Stimulated activated naive CD4-positive, alpha-beta T cell (primary cell): Measurements from ENCODE around the gene RABGAP1L.
A peak's percentile ranks its signal among the peaks of the same experiment; 100 is the strongest.
"Not testable (repeated sequence)": the region's sequence is repeated elsewhere in the genome, so short reads cannot be mapped to it uniquely, and the experiment has no call there.

Source experiments
- DNase-seq, 6 experiments: peaks; one replicate each; lab custom pipeline; 2025; lab: John Stamatoyannopoulos, UW

The RABGAP1L gene

DNA sequence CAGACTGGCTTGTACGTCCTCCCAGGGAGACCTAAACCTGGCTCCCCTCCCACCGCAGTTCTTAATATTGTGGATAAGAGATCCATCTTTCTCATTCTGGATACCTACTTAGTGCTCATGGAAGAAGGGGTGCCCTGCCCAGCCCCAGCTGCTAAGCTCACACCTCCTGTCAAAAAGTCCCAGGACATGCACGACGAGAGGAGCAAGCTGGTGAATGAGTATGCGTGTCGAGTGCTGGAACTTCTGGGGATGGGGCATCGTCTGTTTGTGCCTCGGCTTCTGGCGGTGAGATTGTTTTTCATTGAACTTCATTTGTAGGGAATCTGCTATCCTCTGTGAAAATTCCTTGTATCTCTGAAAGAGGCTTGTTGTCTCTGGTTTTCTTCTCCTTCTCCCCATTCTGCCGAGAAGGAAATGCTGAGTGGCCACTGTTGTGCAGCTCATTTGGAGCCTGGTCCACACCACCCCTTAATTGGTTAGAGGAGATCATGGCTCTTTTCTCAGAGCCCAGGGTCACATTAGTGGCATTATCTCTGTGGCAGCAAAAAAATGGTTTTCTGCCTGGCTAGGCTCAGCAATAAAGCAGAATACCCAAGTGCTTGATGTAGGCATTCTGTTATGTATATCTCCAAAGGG is 641.0 kb downstream of the RABGAP1L start:
- DNase-seq, result peak in 1 of 6 experiments; percentile 54

DNA sequence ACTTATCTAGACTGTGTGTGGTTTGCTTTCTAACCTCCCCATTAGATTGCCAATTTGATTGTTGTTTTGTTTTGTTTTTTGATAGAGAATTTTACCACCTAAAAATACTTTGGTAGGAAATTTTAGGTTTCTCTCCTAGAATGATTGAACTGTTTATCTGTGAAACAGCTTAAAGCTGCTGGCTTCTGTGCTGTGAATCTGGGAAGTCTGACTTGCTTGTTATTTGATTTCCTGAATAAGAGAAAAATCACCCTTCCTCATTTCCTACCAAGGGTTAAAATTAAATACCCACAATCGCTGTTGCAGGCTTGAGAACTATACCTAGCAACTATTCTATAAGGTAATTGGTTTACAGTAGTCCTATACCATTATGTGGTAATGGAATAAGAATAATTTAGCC is 641.6 kb downstream of the RABGAP1L start:
- no peak for DNase-seq

DNA sequence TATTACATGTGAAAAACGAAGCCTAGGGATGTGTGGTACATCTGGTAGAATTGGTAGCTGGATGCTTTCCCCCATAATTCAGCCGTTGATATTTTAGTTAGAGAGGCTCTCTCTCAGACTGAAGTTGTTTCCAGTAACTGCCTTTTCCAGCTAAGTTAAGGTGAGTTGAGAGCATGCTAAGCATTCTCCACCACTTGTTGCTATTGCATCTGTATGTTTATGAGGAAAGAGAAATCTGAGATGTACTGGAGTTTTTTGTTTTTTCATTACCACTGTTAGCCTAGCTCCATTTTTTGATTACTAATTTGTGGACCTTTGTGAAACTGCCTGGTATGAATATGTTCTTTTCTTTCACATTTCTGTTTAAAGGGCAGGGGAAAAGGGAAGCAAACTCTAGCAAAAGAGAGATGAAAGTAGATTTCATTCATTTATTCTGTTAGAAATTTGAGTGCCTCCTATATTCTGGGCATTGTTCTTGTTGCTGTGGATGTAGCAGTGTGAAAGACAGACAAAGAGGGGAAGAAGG is 650.5 kb downstream of the RABGAP1L start:
- DNase-seq, result no peak

DNA sequence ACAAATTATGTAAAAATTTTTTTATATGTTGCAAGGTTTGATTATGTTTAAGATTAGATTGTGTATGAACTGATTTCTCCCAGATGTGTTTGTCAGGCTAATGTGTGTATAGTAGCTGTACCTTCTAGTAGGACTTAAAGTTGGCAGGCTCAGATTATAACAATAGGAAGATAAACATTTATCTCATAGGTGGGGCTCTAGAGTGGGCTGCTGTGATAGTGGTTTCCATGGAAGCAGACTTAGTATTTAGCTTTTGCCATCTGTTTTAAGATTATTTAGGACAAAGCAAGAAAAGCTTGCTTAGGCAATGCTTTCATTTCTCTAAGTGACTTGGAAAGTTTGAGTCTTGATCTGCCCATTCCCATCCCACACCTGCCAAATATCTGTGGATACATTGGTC is 652.7 kb downstream of the RABGAP1L start:
- no peak for DNase-seq

DNA sequence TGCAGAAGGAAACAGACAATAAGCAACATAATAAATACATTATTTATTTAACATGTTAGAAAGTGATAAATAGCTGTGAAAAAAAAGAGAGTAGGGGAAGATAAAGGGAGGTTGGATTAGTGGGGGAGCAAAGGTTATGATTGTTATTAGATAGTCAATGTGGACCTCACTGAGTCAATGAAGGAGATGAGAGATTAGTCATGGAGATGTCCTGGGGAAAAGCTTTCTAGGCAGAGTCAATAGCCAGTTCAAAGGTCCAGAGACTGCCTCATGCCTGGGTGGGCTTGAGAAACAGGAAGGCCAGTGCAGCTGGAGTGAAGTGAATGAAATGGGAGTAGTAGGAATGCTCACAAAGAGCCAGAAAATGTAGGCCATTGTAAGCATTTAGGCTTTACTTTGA is 653.3 kb downstream of the RABGAP1L start:
- no peak for DNase-seq

DNA sequence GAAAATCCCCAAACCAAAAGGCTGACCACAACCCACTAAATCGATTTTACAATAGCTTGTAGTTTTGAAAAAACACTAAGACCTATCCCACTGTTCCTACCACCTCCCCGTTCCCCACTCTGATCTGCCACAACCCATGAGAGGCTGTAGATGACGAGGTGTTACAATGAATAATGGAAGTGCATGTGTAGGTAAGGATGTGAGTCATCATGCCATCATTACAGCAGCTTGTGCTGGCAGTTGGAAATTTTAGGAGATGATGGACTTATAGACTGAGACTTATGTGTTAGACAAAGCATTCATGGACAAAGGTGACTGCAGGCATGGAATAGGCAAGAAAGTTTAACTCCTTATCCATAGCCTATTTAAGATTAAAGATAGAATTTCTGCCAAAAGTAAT is 655.7 kb downstream of the RABGAP1L start:
- DNase-seq, result no peak

DNA sequence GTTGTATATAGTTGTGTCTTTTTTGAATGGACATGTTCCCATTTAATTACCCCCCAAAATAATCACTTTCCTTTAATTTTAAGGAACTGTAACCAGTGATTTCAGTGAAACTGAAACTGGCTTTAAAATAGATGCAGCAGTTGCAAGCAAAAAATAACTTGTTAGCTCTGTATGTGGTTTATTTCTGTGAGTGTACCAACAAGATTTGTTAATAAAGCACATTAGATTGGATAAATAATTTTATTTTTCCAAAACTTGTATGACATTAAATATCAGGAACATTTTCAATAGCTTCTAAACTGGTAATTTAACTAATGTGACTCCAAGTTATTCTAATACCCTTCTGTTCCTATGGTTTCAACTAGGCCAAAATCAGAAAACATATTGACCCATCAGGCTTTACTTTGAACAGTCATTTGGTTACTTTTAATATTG is 656.2 kb downstream of the RABGAP1L start:
- no peak for DNase-seq

DNA sequence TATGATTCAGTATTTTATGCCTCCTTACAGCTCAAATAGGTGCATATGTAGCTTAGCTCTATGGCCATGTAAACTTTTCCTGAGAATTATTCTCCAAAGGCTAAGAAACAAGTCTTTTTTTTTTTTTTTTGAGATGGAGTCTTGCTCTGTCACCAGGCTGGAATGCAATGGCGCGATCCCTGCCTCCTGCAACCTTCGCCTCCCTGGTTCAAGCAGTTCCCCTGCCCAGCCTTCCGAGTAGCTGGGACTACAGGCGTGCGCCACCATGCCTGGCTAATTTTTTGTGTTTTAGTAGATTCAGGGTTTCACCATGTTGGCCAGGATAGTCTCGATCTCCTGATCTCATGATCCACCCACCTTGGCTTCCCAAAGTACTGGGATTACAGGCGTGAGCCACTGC is 657.3 kb downstream of the RABGAP1L start:
- not testable (repeated sequence) for DNase-seq

DNA sequence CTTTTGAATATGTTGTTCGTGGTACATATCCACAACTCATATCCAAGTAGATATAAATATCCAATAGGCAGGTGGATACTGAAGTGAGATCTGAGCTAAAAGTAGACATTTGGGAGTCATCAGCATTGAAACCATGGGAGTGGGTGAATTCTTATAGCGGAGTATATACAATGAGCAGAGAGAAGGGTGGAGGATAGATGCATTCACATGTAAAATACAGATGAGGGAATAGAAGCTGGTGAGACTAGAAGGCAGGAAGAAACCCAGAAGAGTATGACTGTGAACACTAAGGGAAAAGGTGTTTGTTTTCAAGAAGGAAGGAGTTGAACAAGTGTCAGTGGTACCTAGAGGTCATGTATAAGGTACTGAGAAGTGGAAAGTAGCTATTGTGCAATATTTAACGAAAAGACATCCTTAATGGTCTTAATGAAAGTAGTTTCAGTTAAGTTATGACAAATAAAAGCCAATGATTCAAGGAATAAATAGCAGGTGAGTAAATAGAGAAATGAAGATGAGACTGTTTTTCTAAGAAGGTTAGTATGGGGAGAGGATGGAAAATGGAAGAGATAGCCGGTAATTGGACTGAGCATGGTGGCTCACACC is 658.8 kb downstream of the RABGAP1L start:
- DNase-seq, result no peak

DNA sequence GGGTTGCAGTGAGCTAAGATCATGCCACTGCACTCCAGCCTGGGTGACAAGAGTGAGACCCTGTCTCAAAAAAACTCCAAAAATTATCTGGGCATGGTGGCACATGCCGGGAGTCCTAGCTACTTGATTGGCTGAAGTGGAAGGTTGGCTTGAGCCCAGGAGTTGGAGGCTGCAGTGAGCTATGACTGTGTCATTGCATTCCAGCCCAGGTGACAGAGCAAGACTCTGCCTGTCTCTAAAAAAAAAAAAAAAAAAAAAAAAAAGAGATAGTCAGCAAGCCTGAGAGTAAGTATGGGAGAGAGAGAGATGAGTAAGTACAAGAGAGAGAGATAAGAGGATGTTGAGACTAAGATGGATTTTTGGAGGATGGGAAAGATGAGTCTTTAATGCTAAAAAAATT is 659.6 kb downstream of the RABGAP1L start:
- DNase-seq, result no peak

DNA sequence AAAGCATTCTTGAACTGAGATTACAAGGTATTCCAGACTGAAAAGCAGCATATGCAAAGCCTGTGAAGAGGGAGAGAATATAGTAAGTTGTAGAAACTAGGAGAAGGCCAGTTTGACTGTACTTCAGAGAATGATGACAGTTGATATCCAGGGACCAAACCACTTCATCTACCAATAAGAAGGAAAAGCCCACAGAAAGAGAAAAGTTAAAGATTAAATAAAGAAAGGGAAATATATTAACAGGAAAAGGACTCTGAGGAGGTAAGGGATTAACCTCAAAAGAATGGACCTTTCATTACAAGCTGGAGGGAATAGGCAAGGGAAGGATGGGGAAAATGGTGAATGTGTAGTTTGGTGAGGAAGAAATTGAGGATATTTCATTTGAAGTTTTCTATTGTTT is 660.3 kb downstream of the RABGAP1L start:
- no peak for DNase-seq

DNA sequence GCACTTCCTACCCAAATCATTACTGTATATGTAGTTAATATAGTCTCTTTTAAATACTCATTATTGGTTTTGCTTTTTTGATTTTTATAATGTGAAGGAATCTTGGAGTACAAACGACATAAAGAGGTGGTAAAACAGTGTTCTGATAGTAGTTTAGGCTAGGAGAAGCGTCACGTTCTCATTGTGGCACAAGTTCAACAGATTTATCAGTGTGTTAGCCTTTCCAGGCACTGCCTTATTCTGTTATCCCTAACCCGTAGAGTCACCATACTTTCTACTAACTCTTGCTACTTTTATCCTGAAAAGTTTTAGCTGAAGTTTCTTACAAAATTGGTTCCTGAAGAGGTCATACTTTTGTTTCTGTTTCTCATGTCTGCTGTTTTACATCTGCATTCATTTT is 665.8 kb downstream of the RABGAP1L start:
- DNase-seq, result no peak

DNA sequence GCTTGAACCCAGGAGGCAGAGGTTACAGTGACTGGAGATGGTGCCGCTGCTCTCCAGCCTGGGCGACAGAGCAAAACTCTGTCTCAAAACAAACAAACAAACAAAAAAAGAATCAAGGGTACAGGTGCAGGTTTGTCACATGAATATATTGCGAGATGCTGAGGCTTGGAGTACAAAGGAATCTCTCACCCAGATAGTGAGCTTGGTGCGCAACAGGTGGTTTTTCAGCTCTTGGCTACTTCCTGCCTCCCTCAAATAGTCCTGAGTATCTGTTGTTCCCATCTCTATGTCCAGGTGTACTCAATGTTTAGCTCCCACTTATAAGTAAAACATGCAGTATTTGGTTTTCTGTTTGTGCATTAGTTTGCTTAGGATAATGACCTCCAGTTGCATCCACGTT is 666.5 kb downstream of the RABGAP1L start:
- no peak for DNase-seq

DNA sequence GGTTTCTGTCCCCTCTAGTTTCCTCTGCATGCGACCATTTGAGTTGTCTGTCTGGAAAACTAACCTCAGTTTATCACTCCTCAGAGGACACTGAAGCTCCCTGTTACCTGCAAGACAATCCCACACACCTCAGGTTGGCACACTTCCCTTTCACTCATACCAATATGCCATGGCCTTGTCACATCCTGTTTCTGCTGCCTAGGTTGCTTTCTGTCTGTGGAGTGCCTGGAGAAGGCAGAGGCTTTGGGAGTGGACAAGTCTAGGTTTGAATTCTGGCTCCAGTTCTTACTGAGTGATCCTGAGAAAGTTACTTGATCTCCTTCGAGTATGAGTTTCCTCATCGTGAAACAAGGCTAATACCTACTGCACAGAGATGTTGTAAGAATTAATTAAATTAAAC is 668.9 kb downstream of the RABGAP1L start:
- no peak for DNase-seq

DNA sequence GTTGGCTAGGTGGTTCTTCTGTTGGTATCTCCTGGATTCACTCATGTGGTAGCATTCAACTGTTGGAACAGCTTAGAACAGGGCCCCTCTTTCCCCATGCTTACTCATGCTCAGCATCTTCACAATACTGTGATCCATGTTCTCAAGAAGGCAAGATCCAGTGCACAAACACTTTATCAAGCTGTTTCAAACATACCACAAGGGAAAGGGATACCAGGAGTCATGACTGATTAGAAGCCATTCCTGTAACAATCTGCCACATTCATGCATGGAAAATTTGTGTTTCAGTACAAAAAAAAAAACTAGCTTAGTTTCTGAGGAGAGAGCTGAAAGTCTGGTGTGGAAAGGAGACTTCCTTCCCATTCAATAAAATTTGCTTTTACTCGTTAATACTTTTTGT is 670.7 kb downstream of the RABGAP1L start:
- no peak for DNase-seq

DNA sequence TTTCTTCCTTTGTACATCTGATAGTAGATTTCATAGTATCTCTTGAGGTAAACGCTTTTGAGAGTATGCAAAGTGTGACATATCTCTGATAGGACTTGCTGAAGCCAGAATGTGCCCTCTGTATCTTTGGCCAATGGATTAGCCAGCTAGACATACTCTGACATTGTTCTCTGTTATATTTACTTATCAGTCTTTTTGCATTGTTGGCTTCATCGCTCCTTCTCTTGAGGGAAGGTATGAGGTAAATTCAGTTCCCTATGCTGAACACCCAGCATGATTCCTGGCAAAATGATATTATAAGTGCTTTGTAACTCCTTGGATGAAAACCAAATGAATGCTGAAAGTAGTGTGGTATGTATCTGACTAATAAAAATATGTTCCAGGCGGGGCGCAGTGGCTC is 677.2 kb downstream of the RABGAP1L start:
- no peak for DNase-seq

DNA sequence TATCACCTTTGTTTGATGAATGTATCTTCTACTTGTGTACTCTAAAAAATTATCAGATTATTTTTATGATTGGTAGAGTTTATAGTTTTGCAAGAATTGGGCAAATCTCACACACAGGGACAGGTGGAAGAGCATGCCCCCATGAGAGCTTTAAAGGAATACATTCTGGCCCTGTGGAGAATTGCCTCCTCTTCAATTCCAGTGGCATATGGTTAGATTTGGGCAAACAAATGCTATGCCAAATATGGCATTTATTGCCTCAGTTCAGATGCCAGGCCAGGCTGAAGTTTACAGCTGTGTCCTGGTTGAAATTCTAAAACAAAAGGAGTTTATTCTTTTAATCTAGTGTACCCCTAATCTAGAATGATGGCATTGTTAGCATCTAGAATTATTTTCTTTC is 678.1 kb downstream of the RABGAP1L start:
- no peak for DNase-seq

DNA sequence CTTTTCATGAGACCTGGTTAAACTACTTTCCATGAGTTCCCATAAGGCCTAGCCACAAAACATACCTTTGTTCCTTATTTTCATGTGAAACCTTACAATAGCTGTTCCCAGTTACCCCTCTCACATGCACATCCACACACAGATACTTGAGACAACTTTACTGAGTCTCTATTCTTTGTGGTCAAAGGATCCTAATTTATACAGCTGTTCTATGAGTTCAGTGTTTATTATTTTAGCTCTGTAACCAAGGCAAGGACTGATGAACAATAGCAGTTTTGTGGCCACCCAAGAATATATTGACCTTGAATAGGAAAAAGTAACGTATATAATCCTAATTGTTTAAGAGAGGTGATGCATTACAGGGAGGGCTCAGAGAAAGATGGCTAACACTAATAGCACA is 679.9 kb downstream of the RABGAP1L start:
- no peak for DNase-seq

DNA sequence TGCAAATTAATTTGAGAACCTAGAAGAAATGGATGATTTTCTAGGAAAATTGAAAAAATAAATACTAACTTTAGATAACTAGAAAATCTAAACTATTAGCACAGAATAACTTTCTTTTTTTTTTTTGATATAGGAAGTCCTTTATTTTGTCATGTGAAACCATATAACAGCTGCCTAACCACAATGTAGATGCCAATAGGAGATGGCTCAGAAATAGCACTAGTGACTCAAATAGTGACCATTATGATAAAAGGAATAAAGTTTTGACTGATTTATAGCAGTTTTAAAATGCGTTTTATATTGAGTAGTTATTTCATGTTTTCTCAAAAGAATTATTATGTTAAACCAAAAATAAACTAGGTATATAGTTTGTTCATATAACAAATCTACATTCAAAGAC is 682.4 kb downstream of the RABGAP1L start:
- no peak for DNase-seq

DNA sequence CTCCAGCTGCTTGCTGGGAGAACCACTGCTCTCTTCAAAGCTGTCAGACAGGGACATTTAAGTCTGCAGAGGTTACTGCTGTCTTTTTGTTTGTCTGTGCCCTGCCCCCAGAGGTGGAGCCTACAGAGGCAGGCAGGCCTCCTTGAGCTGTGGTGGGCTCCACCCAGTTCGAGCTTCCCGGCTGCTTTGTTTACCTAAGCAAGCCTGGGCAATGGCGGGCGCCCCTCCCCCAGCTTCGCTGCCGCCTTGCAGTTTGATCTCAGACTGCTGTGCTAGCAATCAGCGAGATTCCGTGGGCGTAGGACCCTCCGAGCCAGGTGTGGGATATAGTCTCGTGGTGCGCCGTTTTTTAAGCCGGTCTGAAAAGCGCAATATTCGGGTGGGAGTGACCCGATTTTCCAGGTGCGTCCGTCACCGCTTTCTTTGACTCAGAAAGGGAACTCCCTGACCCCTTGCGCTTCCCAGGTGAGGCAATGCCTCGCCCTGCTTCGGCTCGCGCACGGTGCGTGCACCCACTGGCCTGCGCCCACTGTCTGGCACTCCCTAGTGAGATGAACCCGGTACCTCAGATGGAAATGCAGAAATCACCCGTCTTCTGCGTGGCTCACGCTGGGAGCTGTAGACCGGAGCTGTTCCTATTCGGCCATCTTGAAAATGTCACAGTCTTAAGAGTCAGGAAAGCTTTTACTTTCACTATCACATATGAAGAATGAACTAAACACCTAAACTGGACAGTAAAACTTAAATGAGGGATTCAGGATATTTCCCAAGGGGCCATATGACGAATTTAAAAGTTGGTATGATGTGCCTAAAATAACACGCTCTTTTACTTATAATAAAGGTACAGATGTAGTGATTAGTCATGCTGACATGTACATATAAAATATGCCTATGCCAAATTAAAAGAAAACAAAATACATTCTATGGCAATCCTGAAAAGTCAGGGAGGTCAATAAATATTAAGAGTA is 689.6 kb downstream of the RABGAP1L start:
- DNase-seq, result not testable (repeated sequence)

DNA sequence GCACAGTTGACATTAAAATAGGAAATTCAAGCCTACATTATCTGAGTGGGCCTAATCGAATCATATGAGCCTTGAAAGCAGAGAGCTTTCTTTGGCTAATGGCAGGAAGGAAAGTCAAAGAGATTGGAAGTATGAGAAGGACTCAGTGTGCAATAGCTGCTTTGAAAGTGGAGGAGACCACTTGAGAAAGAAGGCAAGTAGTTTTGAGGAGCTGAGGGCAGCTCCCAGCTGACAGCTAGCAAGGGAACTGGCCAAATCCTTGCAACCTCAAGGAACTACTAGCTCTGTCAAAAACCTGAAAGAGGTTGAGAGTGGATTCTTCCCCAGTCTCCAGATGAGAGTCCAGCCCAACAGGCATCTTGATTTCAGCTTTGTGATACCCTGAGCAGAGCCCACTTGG is 691.4 kb downstream of the RABGAP1L start:
- DNase-seq, result no peak

DNA sequence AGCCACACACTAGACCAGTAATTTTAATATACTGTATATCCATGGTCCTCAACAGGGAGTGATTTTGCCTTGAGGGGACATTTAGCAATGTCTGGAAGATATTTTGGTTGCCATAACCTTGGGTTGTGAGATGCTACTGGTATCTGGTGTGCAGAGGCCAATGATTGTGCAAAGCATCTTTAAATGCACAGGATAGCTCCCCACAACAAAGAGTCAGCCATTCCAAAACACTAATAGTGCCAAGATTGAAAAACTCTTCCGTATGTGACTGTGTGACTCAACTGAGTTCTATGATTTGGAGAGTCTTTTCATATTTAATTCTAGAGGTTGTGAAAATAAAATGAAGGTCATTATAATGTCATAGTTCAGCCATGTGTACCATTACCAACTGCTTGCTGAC is 699.0 kb downstream of the RABGAP1L start:
- DNase-seq, result no peak

DNA sequence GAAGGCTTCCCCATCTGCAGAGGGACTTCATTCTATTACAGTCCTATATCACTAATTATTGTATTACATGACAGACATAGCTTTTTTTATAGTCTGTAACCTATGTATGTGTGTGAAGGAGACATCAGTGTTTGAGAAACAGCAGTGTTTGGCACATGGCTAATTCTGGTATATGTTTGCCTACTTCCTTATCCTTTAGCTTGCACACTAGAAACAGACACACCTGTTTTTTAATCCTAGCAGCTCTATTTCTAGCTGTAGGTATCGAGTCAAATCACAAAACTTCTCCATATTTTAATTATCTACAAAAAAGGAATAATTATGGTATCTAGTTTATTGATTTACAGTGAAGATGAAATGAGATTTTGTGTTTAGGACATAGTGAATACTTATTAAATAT is 711.0 kb downstream of the RABGAP1L start:
- no peak for DNase-seq
